H9 (cell line): ENCODE results near the gene CACHD1. TPM values are rescaled to one million over a fixed set of nuclear protein-coding genes. Genes with fewer than 3 reads are reported as not detected.

Source experiments
- DNase-seq: peaks from one replicate; pipeline ENCODE4 v3.0.0-alpha.2; 2017
- H2AFZ ChIP-seq: one replicate; pipeline ENCODE4 v1.6.1; 2013; ENCODE audit warnings: mild to moderate bottlenecking, low read length, control low read depth, moderate library complexity
- H2AK5ac ChIP-seq: 2 replicates; pipeline ENCODE4 v1.6.1; 2013; ENCODE audit warnings: low read length, control low read depth, mixed read lengths; ENCODE audit not compliant: insufficient read length
- H2BK120ac ChIP-seq: one replicate; pipeline ENCODE4 v1.6.1; 2013; ENCODE audit warnings: low read depth, mild to moderate bottlenecking, low read length, control low read depth, inconsistent platforms; ENCODE audit not compliant: poor library complexity, severe bottlenecking
- H2BK12ac ChIP-seq: 2 replicates; pipeline ENCODE4 v1.6.1; 2013; ENCODE audit warnings: low read length, control low read depth, mixed read lengths, low read depth; ENCODE audit not compliant: insufficient read length
- H2BK15ac ChIP-seq: 2 replicates; pipeline ENCODE4 v1.6.1; 2013; ENCODE audit warnings: low read depth, low read length, control low read depth
- H2BK20ac ChIP-seq: one replicate; pipeline ENCODE4 v1.6.1; 2013; ENCODE audit warnings: low read depth, mild to moderate bottlenecking, low read length, control low read depth, inconsistent platforms; ENCODE audit not compliant: poor library complexity, severe bottlenecking
- H2BK5ac ChIP-seq: 2 replicates; pipeline ENCODE4 v1.6.1; 2013; ENCODE audit warnings: low read length, control low read depth, mixed read lengths; ENCODE audit not compliant: insufficient read length
- H3K14ac ChIP-seq: 2 replicates; pipeline ENCODE4 v1.6.1; 2013; ENCODE audit warnings: low read length, control low read depth; ENCODE audit not compliant: insufficient read depth
- H3K18ac ChIP-seq: 2 replicates; pipeline ENCODE4 v1.6.1; 2013; ENCODE audit warnings: low read depth, mild to moderate bottlenecking, mixed read lengths, low read length, control low read depth; ENCODE audit not compliant: insufficient read length
- H3K23ac ChIP-seq: 2 replicates; pipeline ENCODE4 v1.6.1; 2013; ENCODE audit warnings: low read length, control low read depth, mixed read lengths, low read depth; ENCODE audit not compliant: insufficient read length
- H3K23me2 ChIP-seq: 2 replicates; pipeline ENCODE4 v1.6.1; 2013; ENCODE audit warnings: low read depth, mild to moderate bottlenecking, mixed read lengths, low read length, control low read depth; ENCODE audit not compliant: insufficient read length, poor library complexity, severe bottlenecking
- H3K27ac ChIP-seq: 2 replicates; pipeline ENCODE4 v1.5.1; 2013; ENCODE audit warnings: low read length, control low read depth, mixed read lengths, low read depth; ENCODE audit not compliant: insufficient read length
- H3K27me3 ChIP-seq: 2 replicates; pipeline ENCODE4 v1.6.1; 2013; ENCODE audit warnings: low read length, control low read depth, inconsistent platforms; ENCODE audit not compliant: insufficient read depth
- H3K4ac ChIP-seq: 2 replicates; pipeline ENCODE4 v1.6.1; 2013; ENCODE audit warnings: low read depth, mild to moderate bottlenecking, control low read depth, inconsistent platforms, low read length, moderate library complexity
- H3K4me1 ChIP-seq: 2 replicates; pipeline ENCODE4 v1.6.1; 2013; ENCODE audit warnings: low read length, control low read depth, inconsistent platforms; ENCODE audit not compliant: insufficient read depth
- H3K4me2 ChIP-seq: 2 replicates; pipeline ENCODE4 v1.6.1; 2013; ENCODE audit warnings: low read length, control low read depth, mixed read lengths; ENCODE audit not compliant: insufficient read length, insufficient read depth
- H3K56ac ChIP-seq: 2 replicates; pipeline ENCODE4 v1.6.1; 2013; ENCODE audit warnings: low read depth, mild to moderate bottlenecking, mixed read lengths, low read length, control low read depth; ENCODE audit not compliant: insufficient read length
- H3K79me1 ChIP-seq: 2 replicates; pipeline ENCODE4 v1.6.1; 2013; ENCODE audit warnings: low read depth, mild to moderate bottlenecking, moderate library complexity, low read length, control low read depth, inconsistent platforms; ENCODE audit not compliant: insufficient read depth, poor library complexity, severe bottlenecking
- H3K79me2 ChIP-seq: 2 replicates; pipeline ENCODE4 v1.6.1; 2013; ENCODE audit warnings: low read length, control low read depth, inconsistent platforms; ENCODE audit not compliant: insufficient read depth
- H3K9ac ChIP-seq: 2 replicates; pipeline ENCODE4 v1.6.1; 2013; ENCODE audit warnings: low read length, control low read depth, mixed read lengths; ENCODE audit not compliant: insufficient read length; ENCODE audit errors: extremely low read depth
- H3K9me3 ChIP-seq: one replicate; pipeline ENCODE4 v1.6.1; 2013; ENCODE audit warnings: low read depth, low read length, inconsistent platforms; ENCODE audit not compliant: control insufficient read depth
- H3T11ph ChIP-seq: one replicate; pipeline ENCODE4 v1.6.1; 2013; ENCODE audit warnings: mild to moderate bottlenecking, low read length, control low read depth, inconsistent platforms
- H4K20me1 ChIP-seq: one replicate; pipeline ENCODE4 v1.6.1; 2013; ENCODE audit not compliant: control insufficient read depth, insufficient read length, insufficient read depth
- H4K5ac ChIP-seq: 2 replicates; pipeline ENCODE4 v1.6.1; 2013; ENCODE audit warnings: low read depth, mild to moderate bottlenecking, mixed read lengths, low read length, control low read depth; ENCODE audit not compliant: insufficient read length
- H4K8ac ChIP-seq: replicated peaks from 2 replicates; pipeline ENCODE4 v1.6.1; 2013; ENCODE audit warnings: low read length, control low read depth, mixed read lengths, low read depth; ENCODE audit not compliant: insufficient read length
- H4K91ac ChIP-seq: 2 replicates; pipeline ENCODE4 v1.6.1; 2013; ENCODE audit warnings: low read depth, mild to moderate bottlenecking, moderate library complexity, mixed read lengths, low read length, control low read depth; ENCODE audit not compliant: insufficient read length
- H3K27ac Mint-ChIP-seq, 3 experiments: 2 replicates in 2 of 3; 3 replicates in 1 of 3; pipeline ENCODE4 v1.8.0; 2020 to 2021; ENCODE audit warnings: mixed read lengths in 3 of 3, mild to moderate bottlenecking in 1 of 3, moderate library complexity in 1 of 3
- H3K27me3 Mint-ChIP-seq: 2 replicates; pipeline ENCODE4 v1.8.0; 2021; ENCODE audit warnings: low read depth, mild to moderate bottlenecking, moderate library complexity, mixed read lengths
- H3K36me3 Mint-ChIP-seq, 3 experiments: 2 replicates in 2 of 3; 3 replicates in 1 of 3; pipeline ENCODE4 v1.8.0; 2020 to 2021; ENCODE audit warnings: low read depth in 3 of 3, mixed read lengths in 3 of 3; ENCODE audit not compliant: insufficient read depth in 1 of 3
- H3K4me1 Mint-ChIP-seq, 2 experiments: 2 replicates each; pipeline ENCODE4 v1.8.0; 2020; ENCODE audit warnings: mixed read lengths in 2 of 2
- H3K4me3 Mint-ChIP-seq, 2 experiments: 2 replicates in 1 of 2; 3 replicates in 1 of 2; pipeline ENCODE4 v1.8.0; 2020 to 2021; ENCODE audit warnings: mild to moderate bottlenecking in 2 of 2, mixed read lengths in 2 of 2, moderate library complexity in 1 of 2
- H3K9me3 Mint-ChIP-seq, 2 experiments: 2 replicates in 1 of 2; 3 replicates in 1 of 2; pipeline ENCODE4 v1.8.0; 2020; ENCODE audit warnings: mild to moderate bottlenecking in 2 of 2, mixed read lengths in 2 of 2, moderate library complexity in 1 of 2
- CTCF ChIP-seq: fragments of 200-600 bp; sonication (generic); conservative IDR thresholded peaks from 3 replicates; pipeline ENCODE4 v1.8.0; 2021; ENCODE audit warnings: antibody characterized with exemption, mild to moderate bottlenecking
- WGBS: extraction: QIAGEN DNeasy Blood & Tissue Kit; methylation state at CpG from one replicate; pipeline ENCODE4 v1.1.7; 2013; ENCODE audit warnings: missing lambda C conversion rate, low lambda C conversion rate, mixed read lengths; ENCODE audit not compliant: insufficient read length; ENCODE audit errors: extremely low coverage; 5-methylcytosine and 5-hydroxymethylcytosine counted together
- total RNA-seq: library from RNA; stranded (reverse); gene quantifications from 2 replicates; pipeline ENCODE4 v1.2.1, GENCODE V29; 2021

CACHD1 gene
- total RNA-seq, 1 experiment from 2014 or later, result 94.2 TPM

- no peak overlapping the region for H2BK120ac ChIP-seq
- H3K23me2 ChIP-seq, result no peaks in the 10 kb centered on the region
- H3K18ac ChIP-seq, result no peak overlapping the region
- H2AK5ac ChIP-seq, result peak overlapping the region; percentile 9
- H2BK20ac ChIP-seq, result no peak overlapping the region
- no peak overlapping the region for H3K4ac ChIP-seq
- no peak overlapping the region for H2AFZ ChIP-seq
- H3K27ac ChIP-seq, result no peak overlapping the region
- H3K56ac ChIP-seq, result no peak overlapping the region
- no peaks in the 10 kb centered on the region for H3K27me3 Mint-ChIP-seq
- no peak overlapping the region for H2BK15ac ChIP-seq
- H3K27me3 ChIP-seq, result no peaks in the 10 kb centered on the region
- H3K4me3 Mint-ChIP-seq, result peak overlapping the region in 1 of 2 experiments; percentile 53; a peak in 2 of 5 replicates
- DNase-seq, result no peak
- no peak overlapping the region for H2BK5ac ChIP-seq
- H3K36me3 Mint-ChIP-seq, result peaks cover 0 to 2% (median 2%) of the 10 kb centered on the region in 3 experiments; a peak in 4 of 7 replicates
- no peak overlapping the region for H3K9ac ChIP-seq
- H3K4me2 ChIP-seq, result no peak overlapping the region
- no peak for TF ChIP-seq CTCF
- no peak overlapping the region for H4K5ac ChIP-seq
- no peak overlapping the region for H3K23ac ChIP-seq
- peaks cover 18% of the 10 kb centered on the region; the same call in 1 of the 2 replicates for H3K79me2 ChIP-seq
- peaks cover 11% of the 10 kb centered on the region for H3K79me1 ChIP-seq
- peaks cover 25% of the 10 kb centered on the region; the same call in 1 of the 2 replicates for H3K4me1 ChIP-seq
- H3K4me1 Mint-ChIP-seq, result peaks cover 86 to 94% of the 10 kb centered on the region in 2 experiments
- no CpG with 5 or more reads among the region's 2 CpGs for whole genome bisulfite sequencing
- H4K91ac ChIP-seq, result no peak overlapping the region
- H4K8ac ChIP-seq, result no peak overlapping the region
- peak overlapping the region in 1 of 3 experiments; percentile 23; a peak in 3 of 7 replicates for H3K27ac Mint-ChIP-seq
- no peaks in the 10 kb centered on the region for H4K20me1 ChIP-seq
- H3K14ac ChIP-seq, result no peak overlapping the region
- no peak overlapping the region for H3T11ph ChIP-seq
- no peak overlapping the region for H2BK12ac ChIP-seq
- no peaks in the 10 kb centered on the region; a peak in 1 of 5 replicates for H3K9me3 Mint-ChIP-seq
- H3K9me3 ChIP-seq, result no peaks in the 10 kb centered on the region
These were observed 47.1 kb downstream of the CACHD1 start for GRCh38 chr1:64516803-64517568.
